HAP-1 (cell line): Measurements from ENCODE around the gene APBB3.
"Not testable (repeated sequence)": the region's sequence is repeated elsewhere in the genome, so short reads cannot be mapped to it uniquely, and the experiment has no call there.

Experiments used
- DNase-seq, 2 experiments: peaks; one replicate each; pipeline ENCODE4 v3.0.0-alpha.2; 2016 to 2020; ENCODE audit warnings: low spot score in 2 of 2
- H3K27me3 ChIP-seq: fragments of 250-450 bp; sonication (Bioruptor Pico); 2 replicates; pipeline ENCODE4 v1.5.1; 2020; ENCODE audit warnings: low read depth, mild to moderate bottlenecking, moderate library complexity
- H3K36me3 ChIP-seq: fragments of 250-450 bp; sonication (Bioruptor Pico); replicated peaks from 2 replicates; pipeline ENCODE4 v1.5.1; 2020; ENCODE audit warnings: mild to moderate bottlenecking
- H3K4me1 ChIP-seq: fragments of 250-450 bp; sonication (Bioruptor Pico); 2 replicates; pipeline ENCODE4 v1.5.1; 2020; ENCODE audit warnings: mild to moderate bottlenecking
- H3K4me3 ChIP-seq: fragments of 250-450 bp; sonication (Bioruptor Pico); 2 replicates; pipeline ENCODE4 v1.5.1; 2020; ENCODE audit warnings: mild to moderate bottlenecking, moderate library complexity
- H3K9me3 ChIP-seq: fragments of 250-450 bp; sonication (Bioruptor Pico); 2 replicates; pipeline ENCODE4 v1.5.1; 2020; ENCODE audit warnings: mild to moderate bottlenecking, moderate library complexity
- in situ Hi-C: fragments of 300-500 bp; cut with MboI; formaldehyde crosslinking; loops from 3 replicates; pipeline ENCODE4 v1.14.3; 2020; ENCODE audit warnings: low sequenced_read_pairs, inconsistent platforms, mixed read lengths

APBB3 gene

DNA sequence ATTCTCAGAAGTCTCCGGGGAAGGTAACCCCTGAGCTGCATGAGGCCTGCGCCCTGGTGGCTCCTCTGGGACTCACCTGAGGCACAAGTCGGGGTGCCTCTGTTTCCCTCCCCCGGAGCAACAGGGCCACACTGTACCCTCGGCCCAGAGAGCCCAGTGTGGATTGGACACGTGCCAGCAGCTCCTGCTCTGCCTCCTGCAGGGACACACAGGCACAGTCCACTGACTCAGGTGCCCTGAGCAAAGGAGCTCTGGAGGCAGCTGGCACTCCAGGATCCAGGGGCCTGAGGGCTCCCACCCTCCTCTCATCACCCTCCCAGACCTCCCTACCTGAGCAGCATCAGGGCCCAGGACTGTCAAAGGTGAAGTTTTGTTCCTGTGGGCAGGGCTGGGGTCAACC, 29.8 kb upstream of the APBB3 start:
- DNase-seq, result no peak
- Histone ChIP-seq H3K36me3 (no peaks in the 10 kb centered on the region), H3K9me3 (no peaks in the 10 kb centered on the region), H3K4me1 (no peaks in the 10 kb centered on the region), H3K27me3 (no peaks in the 10 kb centered on the region; the same call in 1 of the 2 replicates), H3K4me3 (no peak overlapping the region)
- in situ Hi-C loops, result no loop called here

- H3K36me3 ChIP-seq, H3K4me1 ChIP-seq, H3K27me3 ChIP-seq, H3K4me3 ChIP-seq, H3K9me3 ChIP-seq, DNase-seq, in situ Hi-C loops: not testable (repeated sequence)
Measured at GRCh38 chr5:140593070-140593469, 28.7 kb upstream of the APBB3 start.

GRCh38 chr5:140591747-140592372, 27.5 kb upstream of the APBB3 start:
- in situ Hi-C loops, result no loop called here
- Histone ChIP-seq H3K36me3 (no peaks in the 10 kb centered on the region), H3K4me3 (no peak overlapping the region), H3K4me1 (no peaks in the 10 kb centered on the region), H3K27me3 (no peaks in the 10 kb centered on the region), H3K9me3 (no peaks in the 10 kb centered on the region)
- no peak for DNase-seq

DNA sequence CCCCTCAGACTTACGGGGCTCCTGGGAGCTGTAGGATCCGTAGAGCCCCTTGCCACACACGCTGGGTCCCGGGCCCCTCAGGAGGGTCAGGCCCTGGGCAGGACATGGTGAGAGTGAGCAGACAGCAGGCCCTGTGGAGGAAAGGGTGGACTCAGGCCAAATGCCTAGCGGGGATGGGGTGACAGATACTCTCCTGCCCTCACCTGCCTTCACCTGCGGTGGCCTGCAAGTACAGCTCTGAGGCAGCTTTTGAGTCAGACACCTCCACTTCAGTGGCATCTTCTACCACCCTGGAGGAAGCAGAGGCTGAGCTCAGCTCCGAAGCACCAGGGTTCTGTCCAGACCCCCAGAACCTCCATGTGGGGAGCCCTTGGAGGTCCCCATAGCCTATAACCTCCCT, 26.5 kb upstream of the APBB3 start:
- in situ Hi-C loops, result no loop called here
- Histone ChIP-seq H3K36me3 (no peaks in the 10 kb centered on the region), H3K27me3 (no peaks in the 10 kb centered on the region), H3K4me3 (no peak overlapping the region), H3K9me3 (no peaks in the 10 kb centered on the region), H3K4me1 (no peaks in the 10 kb centered on the region)
- DNase-seq, result no peak

GRCh38 chr5:140588311-140589070, 24.1 kb upstream of the APBB3 start:
- no peak overlapping the region for H3K4me3 ChIP-seq
- H3K27me3 ChIP-seq, result no peaks in the 10 kb centered on the region
- no peaks in the 10 kb centered on the region for H3K4me1 ChIP-seq
- in situ Hi-C loops, result no loop called here
- H3K36me3 ChIP-seq, result no peaks in the 10 kb centered on the region
- H3K9me3 ChIP-seq, result no peaks in the 10 kb centered on the region
- DNase-seq, result no peak

DNA sequence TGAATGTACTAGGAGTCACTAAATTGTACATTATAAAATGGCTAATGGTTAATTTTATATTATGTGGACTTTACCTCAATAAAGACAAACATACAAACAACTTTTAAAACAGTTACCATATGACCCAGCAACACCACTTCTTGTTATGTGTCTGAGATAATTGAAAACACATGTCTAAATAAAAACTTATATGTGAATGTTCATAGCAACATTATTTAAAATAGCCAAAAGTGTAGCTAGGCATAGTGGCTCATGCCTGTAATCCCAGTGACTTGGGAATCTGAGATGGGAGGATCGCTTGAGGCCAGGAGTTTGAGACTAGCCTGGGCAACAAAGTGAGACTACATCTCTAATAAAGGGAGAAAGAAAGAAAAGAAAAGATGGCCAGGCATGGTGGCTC, 23.1 kb upstream of the APBB3 start:
- H3K9me3 ChIP-seq, result no peaks in the 10 kb centered on the region
- H3K4me1 ChIP-seq, result no peaks in the 10 kb centered on the region
- in situ Hi-C loops, result no loop called here
- DNase-seq, result no peak
- no peaks in the 10 kb centered on the region for H3K36me3 ChIP-seq
- no peak overlapping the region for H3K4me3 ChIP-seq
- no peaks in the 10 kb centered on the region for H3K27me3 ChIP-seq

DNA sequence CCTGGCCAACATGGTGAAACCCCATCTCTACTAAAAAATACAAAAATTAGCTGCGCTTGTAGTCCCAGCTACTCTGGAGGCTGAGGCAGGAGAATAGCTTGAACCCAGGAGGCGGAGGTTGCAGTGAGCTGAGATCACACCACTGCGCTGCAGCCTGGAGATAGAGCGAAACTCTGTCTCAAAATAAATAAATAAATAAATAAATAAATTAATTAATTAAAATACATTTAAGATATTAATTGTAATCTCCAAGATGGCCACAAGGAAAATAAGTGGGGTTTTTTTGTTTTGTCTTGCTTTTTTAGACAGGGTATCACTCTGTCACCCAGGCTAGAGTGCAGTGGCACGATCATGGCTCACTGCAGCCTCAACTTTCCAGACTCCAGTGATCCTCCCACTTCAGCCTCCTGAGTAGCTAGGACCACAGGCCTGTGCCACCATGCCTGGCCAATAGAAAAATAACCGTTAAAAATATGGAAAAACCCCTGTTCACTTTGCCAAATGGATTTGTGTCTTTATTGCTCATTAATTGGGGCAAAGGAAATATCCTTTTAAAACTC, 14.9 kb upstream of the APBB3 start:
- H3K36me3 ChIP-seq, H3K9me3 ChIP-seq, H3K27me3 ChIP-seq, H3K4me3 ChIP-seq, H3K4me1 ChIP-seq, in situ Hi-C loops, DNase-seq: not testable (repeated sequence)

DNA sequence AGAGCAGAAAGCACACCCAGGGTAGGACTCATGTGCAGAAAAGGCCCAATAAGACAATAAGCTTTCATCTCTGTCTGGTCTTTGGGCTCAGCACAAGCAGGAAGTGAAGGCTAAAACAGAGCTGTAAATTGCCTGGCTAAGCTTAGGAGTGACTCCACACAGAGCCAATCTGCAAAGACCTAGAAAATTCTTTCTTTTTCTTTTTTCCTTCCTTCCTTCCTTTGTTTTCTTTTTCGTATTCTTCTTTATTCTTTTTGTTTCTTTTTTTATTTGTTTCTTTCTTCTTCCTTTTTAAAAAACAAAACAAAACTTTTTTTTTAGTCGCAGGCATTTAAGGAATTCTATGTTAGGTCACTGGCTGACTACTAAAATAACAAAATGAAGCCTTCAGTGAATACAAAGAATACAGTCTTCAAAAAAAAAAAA, 12.4 kb upstream of the APBB3 start:
- Histone ChIP-seq H3K36me3 (no peaks in the 10 kb centered on the region), H3K4me3 (no peak overlapping the region), H3K4me1 (no peaks in the 10 kb centered on the region), H3K9me3 (no peaks in the 10 kb centered on the region), H3K27me3 (no peaks in the 10 kb centered on the region; the same call in 1 of the 2 replicates)
- in situ Hi-C loops, result no loop called here
- DNase-seq, result no peak

DNA sequence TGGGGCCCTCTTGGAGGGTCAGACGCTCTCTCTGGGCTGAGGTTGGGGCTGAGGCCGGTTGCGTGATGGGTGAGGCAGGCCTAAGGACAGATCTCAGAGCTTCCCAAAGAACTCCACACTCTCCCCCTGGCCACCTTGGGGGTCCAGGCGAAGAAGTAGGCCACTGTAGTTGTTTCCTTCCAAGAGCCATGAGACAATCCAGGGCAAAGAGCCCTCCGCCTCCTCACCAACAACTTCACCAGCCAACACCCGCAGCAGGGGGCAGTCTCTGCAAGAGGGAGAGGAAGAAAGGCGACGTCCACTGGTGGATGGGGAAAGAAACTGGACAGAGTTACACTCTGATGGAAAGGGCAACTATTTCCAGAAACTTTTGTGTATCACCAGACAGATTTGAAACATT, 10.9 kb upstream of the APBB3 start:
- Histone ChIP-seq H3K36me3 (no peaks in the 10 kb centered on the region), H3K4me1 (no peaks in the 10 kb centered on the region), H3K4me3 (no peak overlapping the region), H3K9me3 (no peaks in the 10 kb centered on the region), H3K27me3 (no peaks in the 10 kb centered on the region)
- DNase-seq, result peak in 1 of 2 experiments; percentile 41
- in situ Hi-C loops, result no loop called here

GRCh38 chr5:140574165-140574564, 9.8 kb upstream of the APBB3 start:
- in situ Hi-C loops, result no loop called here
- H3K4me1 ChIP-seq, result no peaks in the 10 kb centered on the region
- no peak overlapping the region for H3K4me3 ChIP-seq
- no peaks in the 10 kb centered on the region for H3K36me3 ChIP-seq
- no peak for DNase-seq
- no peaks in the 10 kb centered on the region for H3K9me3 ChIP-seq
- no peaks in the 10 kb centered on the region for H3K27me3 ChIP-seq

GRCh38 chr5:140573683-140574082, 9.3 kb upstream of the APBB3 start:
- no peaks in the 10 kb centered on the region for H3K27me3 ChIP-seq
- in situ Hi-C loops, result no loop called here
- no peaks in the 10 kb centered on the region for H3K9me3 ChIP-seq
- H3K4me3 ChIP-seq, result no peak overlapping the region
- no peaks in the 10 kb centered on the region for H3K36me3 ChIP-seq
- no peak for DNase-seq
- H3K4me1 ChIP-seq, result no peaks in the 10 kb centered on the region

DNA sequence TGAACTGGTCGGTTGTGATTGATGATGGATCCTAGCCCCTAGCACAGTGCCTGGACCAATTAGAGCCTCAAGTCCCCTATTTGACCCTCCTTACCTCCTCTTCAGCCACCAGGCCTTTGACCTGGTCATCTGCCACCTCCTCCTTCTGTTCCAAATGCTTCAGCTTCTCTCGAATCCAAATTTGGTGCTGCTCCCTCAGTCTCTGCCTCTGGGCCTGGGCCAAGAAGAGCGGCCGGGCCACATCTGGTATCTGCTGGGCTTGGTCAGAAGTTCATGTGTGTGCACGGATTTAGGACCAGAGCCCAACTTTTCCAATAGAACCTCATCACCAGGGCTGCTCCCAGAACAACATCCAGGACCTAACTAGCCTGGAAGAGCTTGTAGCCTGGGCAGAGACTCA, 6.7 kb upstream of the APBB3 start:
- Histone ChIP-seq H3K4me3 (no peak overlapping the region), H3K9me3 (no peaks in the 10 kb centered on the region), H3K27me3 (no peaks in the 10 kb centered on the region), H3K4me1 (no peaks in the 10 kb centered on the region), H3K36me3 (no peaks in the 10 kb centered on the region)
- in situ Hi-C loops, result no loop called here
- DNase-seq, result no peak

DNA sequence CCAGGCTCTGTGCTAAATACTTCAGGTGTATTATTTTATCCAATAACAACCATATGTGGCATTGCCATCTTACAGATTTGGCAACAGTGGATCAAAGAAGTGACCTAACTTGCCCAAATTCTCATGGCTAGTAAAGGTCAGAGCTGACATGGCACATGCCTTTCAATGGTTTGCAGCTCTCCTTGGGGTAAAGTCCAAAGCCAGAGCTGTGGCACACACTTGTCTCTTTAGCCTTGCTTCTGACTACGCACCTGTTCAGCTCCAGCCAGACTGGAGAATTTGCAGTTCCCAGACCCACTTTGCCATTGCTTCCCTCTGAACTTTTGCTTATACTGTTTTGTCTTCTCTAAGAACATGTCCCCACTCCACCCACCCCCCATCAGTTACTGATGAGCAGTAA, 6.1 kb upstream of the APBB3 start:
- no peak for DNase-seq
- Histone ChIP-seq H3K4me3 (no peak overlapping the region), H3K4me1 (no peaks in the 10 kb centered on the region), H3K9me3 (no peaks in the 10 kb centered on the region), H3K27me3 (no peaks in the 10 kb centered on the region), H3K36me3 (no peaks in the 10 kb centered on the region)
- in situ Hi-C loops, result no loop called here

GRCh38 chr5:140570058-140570457, 5.7 kb upstream of the APBB3 start:
- H3K4me1 ChIP-seq, result no peaks in the 10 kb centered on the region
- H3K27me3 ChIP-seq, result no peaks in the 10 kb centered on the region
- H3K36me3 ChIP-seq, result no peaks in the 10 kb centered on the region
- in situ Hi-C loops, result no loop called here
- no peak overlapping the region for H3K4me3 ChIP-seq
- no peaks in the 10 kb centered on the region for H3K9me3 ChIP-seq
- no peak for DNase-seq
